GM23338 (cell line): ENCODE measurements around the gene GNMT. TPM values are rescaled to one million over a fixed set of nuclear protein-coding genes. Genes with fewer than 3 reads are reported as not detected.

Source experiments
- ATAC-seq: fragments of 200-7000 bp; cut with Tn5 transposase; 3 replicates; pipeline ENCODE4 v1.9.1; 2020
- DNase-seq: peaks from one replicate; pipeline ENCODE4 v3.0.0-alpha.2; 2015; ENCODE audit warnings: low spot score
- H2AFZ ChIP-seq: fragments of 200-600 bp; sonication (generic); 2 replicates; pipeline ENCODE4 v1.8.0; 2016; ENCODE audit warnings: antibody characterized with exemption, mild to moderate bottlenecking, moderate library complexity
- H3F3A ChIP-seq: fragments of 200-600 bp; sonication (generic); replicated peaks from 2 replicates; pipeline ENCODE4 v1.8.0; 2017; ENCODE audit warnings: antibody characterized with exemption, mixed run types, low read depth
- H3K27ac ChIP-seq: fragments of 200-600 bp; sonication (generic); 2 replicates; pipeline ENCODE4 v1.6.1; 2016; ENCODE audit warnings: low read depth
- H3K27me3 ChIP-seq: fragments of 200-600 bp; sonication (generic); 2 replicates; pipeline ENCODE4 v1.8.0; 2016; ENCODE audit warnings: mild to moderate bottlenecking, mixed run types, moderate library complexity; ENCODE audit not compliant: insufficient read depth
- H3K36me3 ChIP-seq: fragments of 200-600 bp; sonication (generic); 2 replicates; pipeline ENCODE4 v1.8.0; 2016; ENCODE audit warnings: mild to moderate bottlenecking; ENCODE audit not compliant: insufficient read depth
- H3K4me1 ChIP-seq: fragments of 200-600 bp; sonication (generic); 2 replicates; pipeline ENCODE4 v1.8.0; 2016; ENCODE audit warnings: mild to moderate bottlenecking, moderate library complexity; ENCODE audit not compliant: insufficient read depth
- H3K4me2 ChIP-seq: fragments of 200-600 bp; sonication (generic); 2 replicates; pipeline ENCODE4 v1.7.1; 2017; ENCODE audit warnings: mixed run types
- H3K4me3 ChIP-seq: fragments of 200-600 bp; sonication (generic); 2 replicates; pipeline ENCODE4 v1.6.1; 2016; ENCODE audit warnings: mixed run types
- H3K79me2 ChIP-seq: fragments of 200-600 bp; sonication (generic); replicated peaks from 2 replicates; pipeline ENCODE4 v1.8.0; 2017; ENCODE audit warnings: mild to moderate bottlenecking; ENCODE audit not compliant: insufficient read depth
- H3K9me2 ChIP-seq: fragments of 200-600 bp; sonication (generic); 2 replicates; pipeline ENCODE4 v1.8.0; 2017; ENCODE audit not compliant: insufficient read depth
- H4K20me1 ChIP-seq: fragments of 200-600 bp; sonication (generic); replicated peaks from 2 replicates; pipeline ENCODE4 v1.8.0; 2017; ENCODE audit warnings: mild to moderate bottlenecking; ENCODE audit not compliant: insufficient read depth
- H3K27ac Mint-ChIP-seq: 2 replicates; pipeline ENCODE4 v1.8.0; 2020; ENCODE audit warnings: inconsistent platforms, mild to moderate bottlenecking, moderate library complexity, mixed read lengths
- H3K27me3 Mint-ChIP-seq: 3 replicates; pipeline ENCODE4 v1.8.0; 2022; ENCODE audit warnings: low read depth, mild to moderate bottlenecking, moderate library complexity, mixed read lengths, inconsistent platforms; ENCODE audit not compliant: insufficient read depth, poor library complexity
- H3K36me3 Mint-ChIP-seq: 3 replicates; pipeline ENCODE4 v1.8.0; 2021; ENCODE audit warnings: low read depth, mild to moderate bottlenecking, inconsistent platforms, moderate library complexity, mixed read lengths
- H3K4me1 Mint-ChIP-seq: 3 replicates; pipeline ENCODE4 v1.8.0; 2020; ENCODE audit warnings: mild to moderate bottlenecking, inconsistent platforms, mixed read lengths
- H3K4me3 Mint-ChIP-seq: 3 replicates; pipeline ENCODE4 v1.8.0; 2021; ENCODE audit warnings: moderate library complexity, mild to moderate bottlenecking, inconsistent platforms, mixed read lengths
- H3K9me3 Mint-ChIP-seq: 3 replicates; pipeline ENCODE4 v1.8.0; 2020; ENCODE audit warnings: moderate library complexity, mild to moderate bottlenecking, inconsistent platforms, mixed read lengths
- CREB1 ChIP-seq: fragments of 250-450 bp; sonication (Bioruptor Pico); IDR thresholded peaks from 2 replicates; pipeline ENCODE4 v1.5.0; 2020; ENCODE audit warnings: low read depth, mild to moderate bottlenecking, moderate library complexity
- CTCF ChIP-seq, 2 experiments: fragments of 200-600 bp in 1 of 2; sonication (generic) in 1 of 2; conservative IDR thresholded peaks; 2 replicates each; pipeline versions ENCODE4 v1.5.1 to v1.6.1; 2016 to 2017; ENCODE audit warnings: antibody characterized with exemption in 2 of 2, low read depth in 2 of 2, mild to moderate bottlenecking in 2 of 2, moderate library complexity in 1 of 2
- ETS1 ChIP-seq: IDR thresholded peaks from 2 replicates; pipeline ENCODE4 v1.6.1; 2016; ENCODE audit warnings: antibody characterized with exemption
- EZH2 ChIP-seq: fragments of 200-600 bp; sonication (generic); IDR thresholded peaks from one replicate; pipeline ENCODE4 v1.8.0; 2017; ENCODE audit warnings: antibody characterized with exemption, mild to moderate bottlenecking, low read depth; ENCODE audit not compliant: unreplicated experiment
- JUNB ChIP-seq: IDR thresholded peaks from one replicate; pipeline ENCODE4 v1.6.1; 2016; ENCODE audit warnings: antibody characterized with exemption; ENCODE audit not compliant: unreplicated experiment
- NANOG ChIP-seq: IDR thresholded peaks from 2 replicates; pipeline ENCODE4 v1.6.1; 2016; ENCODE audit warnings: antibody characterized with exemption, borderline replicate concordance
- STAT1 ChIP-seq: IDR thresholded peaks from one replicate; pipeline ENCODE4 v1.6.1; 2016; ENCODE audit warnings: antibody characterized with exemption; ENCODE audit not compliant: unreplicated experiment
- ZNF114 ChIP-seq: fragments of 250-450 bp; sonication (Bioruptor Pico); IDR thresholded peaks from 2 replicates; pipeline ENCODE4 v1.5.0; 2020; ENCODE audit warnings: mild to moderate bottlenecking, moderate library complexity
- ZNF331 ChIP-seq: fragments of 250-450 bp; sonication (Bioruptor Pico); IDR thresholded peaks from 2 replicates; pipeline ENCODE4 v1.5.0; 2020; ENCODE audit warnings: low read depth, mild to moderate bottlenecking, moderate library complexity
- polyA plus RNA-seq: library from polyadenylated mRNA; unstranded; fragments of >200 nt; fragmentation: Nextera tagmentation; extraction: Ambion mirVana; gene quantifications from 2 replicates; pipeline ENCODE4 v1.2.1, GENCODE V29; 2016
- total RNA-seq: library from RNA; depleted of rRNA; stranded (reverse); fragments of >200 nt; shearing (Covaris generic); gene quantifications from 2 replicates; pipeline ENCODE4 v1.2.3, GENCODE V29; 2014
- TF ChIP-seq, protein P1 (sequence below): fragments of 250-450 bp; sonication (Bioruptor Pico); IDR thresholded peaks from 2 replicates; pipeline ENCODE4 v1.5.0; 2020; ENCODE audit warnings: mild to moderate bottlenecking, moderate library complexity

GNMT gene
- total and polyA plus RNA-seq, 2 experiments from 2014 or later: 0.52 TPM; not detected in 1

DNA sequence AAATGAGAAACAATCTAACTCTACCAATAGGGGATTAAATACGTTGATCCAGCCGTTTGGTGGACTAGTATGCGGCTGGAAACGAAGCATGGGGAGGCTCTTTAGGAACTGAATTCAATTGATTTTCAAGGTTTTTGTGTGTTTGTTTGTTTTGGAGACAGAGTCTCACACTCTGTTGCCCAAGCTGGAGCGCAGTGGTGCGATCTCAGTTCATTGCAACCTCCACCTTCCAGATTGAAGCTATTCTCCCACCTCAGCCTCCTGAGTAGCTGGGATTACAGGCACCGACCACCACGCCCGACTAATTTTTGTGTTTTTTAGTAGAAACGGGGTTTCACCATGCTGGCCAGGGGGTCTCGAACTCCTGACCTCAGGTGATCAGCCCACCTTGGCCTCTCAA is 24.2 kb upstream of the GNMT start:
- TF ChIP-seq ETS1: no peak
- TF ChIP-seq ZNF114 (CRISPR knock-in tag): no peak
- Histone ChIP-seq H3K36me3 (peaks cover 32% of the 10 kb centered on the region), H3K4me1 (no peaks in the 10 kb centered on the region), H3K4me2 (no peak overlapping the region), H3K27ac (no peak overlapping the region), H3K9me2 (no peaks in the 10 kb centered on the region), H3K27me3 (no peaks in the 10 kb centered on the region), H3K79me2 (peaks cover 41% of the 10 kb centered on the region), H2AFZ (no peak overlapping the region), H4K20me1 (peaks cover 22% of the 10 kb centered on the region), H3F3A (0 out of 2 replicates have a peak, but pooled peaks cover 14% of the 10 kb centered on the region), H3K4me3 (no peak overlapping the region)
- Mint-ChIP-seq H3K4me3 (no peak overlapping the region), H3K27me3 (peaks cover 15% of the 10 kb centered on the region), H3K27ac (no peak overlapping the region), H3K4me1 (peaks cover 24% of the 10 kb centered on the region), H3K36me3 (peaks cover 80% of the 10 kb centered on the region), H3K9me3 (no peaks in the 10 kb centered on the region)
- ATAC-seq (no peak), DNase-seq (no peak)

GRCh38 chr6:42937548-42938427 is 22.8 kb upstream of the GNMT start:
- H2AFZ ChIP-seq: no peak overlapping the region
- no peak overlapping the region for H3K27ac ChIP-seq
- H3F3A ChIP-seq: 0 out of 2 replicates have a peak, but pooled peaks cover 12% of the 10 kb centered on the region
- peaks cover 27% of the 10 kb centered on the region for H3K79me2 ChIP-seq
- H3K27ac Mint-ChIP-seq: no peak overlapping the region
- no peak overlapping the region for H3K4me2 ChIP-seq
- H3K4me1 ChIP-seq: no peaks in the 10 kb centered on the region
- peak overlapping the region; percentile 19; the same call in 1 of the 3 replicates for H3K4me3 Mint-ChIP-seq
- no peaks in the 10 kb centered on the region for H3K9me3 Mint-ChIP-seq
- no peaks in the 10 kb centered on the region for H3K9me2 ChIP-seq
- H3K27me3 ChIP-seq: no peaks in the 10 kb centered on the region
- DNase-seq (no peak), ATAC-seq (no peak)
- H4K20me1 ChIP-seq: peaks cover 11% of the 10 kb centered on the region
- H3K36me3 Mint-ChIP-seq: peaks cover 71% of the 10 kb centered on the region
- H3K36me3 ChIP-seq: peaks cover 25% of the 10 kb centered on the region
- peaks cover 15% of the 10 kb centered on the region for H3K27me3 Mint-ChIP-seq
- peaks cover 16% of the 10 kb centered on the region for H3K4me1 Mint-ChIP-seq
- no peak overlapping the region for H3K4me3 ChIP-seq
- no peak for TF ChIP-seq JUNB
- no peak for TF ChIP-seq NANOG
- TF ChIP-seq ZNF331 (CRISPR knock-in tag): no peak
- TF ChIP-seq CTCF (conservative IDR thresholded peaks at IDR 0.05; ENCODE audit: low read depth in 2 of 2): no peak
- TF ChIP-seq, protein P1, sequence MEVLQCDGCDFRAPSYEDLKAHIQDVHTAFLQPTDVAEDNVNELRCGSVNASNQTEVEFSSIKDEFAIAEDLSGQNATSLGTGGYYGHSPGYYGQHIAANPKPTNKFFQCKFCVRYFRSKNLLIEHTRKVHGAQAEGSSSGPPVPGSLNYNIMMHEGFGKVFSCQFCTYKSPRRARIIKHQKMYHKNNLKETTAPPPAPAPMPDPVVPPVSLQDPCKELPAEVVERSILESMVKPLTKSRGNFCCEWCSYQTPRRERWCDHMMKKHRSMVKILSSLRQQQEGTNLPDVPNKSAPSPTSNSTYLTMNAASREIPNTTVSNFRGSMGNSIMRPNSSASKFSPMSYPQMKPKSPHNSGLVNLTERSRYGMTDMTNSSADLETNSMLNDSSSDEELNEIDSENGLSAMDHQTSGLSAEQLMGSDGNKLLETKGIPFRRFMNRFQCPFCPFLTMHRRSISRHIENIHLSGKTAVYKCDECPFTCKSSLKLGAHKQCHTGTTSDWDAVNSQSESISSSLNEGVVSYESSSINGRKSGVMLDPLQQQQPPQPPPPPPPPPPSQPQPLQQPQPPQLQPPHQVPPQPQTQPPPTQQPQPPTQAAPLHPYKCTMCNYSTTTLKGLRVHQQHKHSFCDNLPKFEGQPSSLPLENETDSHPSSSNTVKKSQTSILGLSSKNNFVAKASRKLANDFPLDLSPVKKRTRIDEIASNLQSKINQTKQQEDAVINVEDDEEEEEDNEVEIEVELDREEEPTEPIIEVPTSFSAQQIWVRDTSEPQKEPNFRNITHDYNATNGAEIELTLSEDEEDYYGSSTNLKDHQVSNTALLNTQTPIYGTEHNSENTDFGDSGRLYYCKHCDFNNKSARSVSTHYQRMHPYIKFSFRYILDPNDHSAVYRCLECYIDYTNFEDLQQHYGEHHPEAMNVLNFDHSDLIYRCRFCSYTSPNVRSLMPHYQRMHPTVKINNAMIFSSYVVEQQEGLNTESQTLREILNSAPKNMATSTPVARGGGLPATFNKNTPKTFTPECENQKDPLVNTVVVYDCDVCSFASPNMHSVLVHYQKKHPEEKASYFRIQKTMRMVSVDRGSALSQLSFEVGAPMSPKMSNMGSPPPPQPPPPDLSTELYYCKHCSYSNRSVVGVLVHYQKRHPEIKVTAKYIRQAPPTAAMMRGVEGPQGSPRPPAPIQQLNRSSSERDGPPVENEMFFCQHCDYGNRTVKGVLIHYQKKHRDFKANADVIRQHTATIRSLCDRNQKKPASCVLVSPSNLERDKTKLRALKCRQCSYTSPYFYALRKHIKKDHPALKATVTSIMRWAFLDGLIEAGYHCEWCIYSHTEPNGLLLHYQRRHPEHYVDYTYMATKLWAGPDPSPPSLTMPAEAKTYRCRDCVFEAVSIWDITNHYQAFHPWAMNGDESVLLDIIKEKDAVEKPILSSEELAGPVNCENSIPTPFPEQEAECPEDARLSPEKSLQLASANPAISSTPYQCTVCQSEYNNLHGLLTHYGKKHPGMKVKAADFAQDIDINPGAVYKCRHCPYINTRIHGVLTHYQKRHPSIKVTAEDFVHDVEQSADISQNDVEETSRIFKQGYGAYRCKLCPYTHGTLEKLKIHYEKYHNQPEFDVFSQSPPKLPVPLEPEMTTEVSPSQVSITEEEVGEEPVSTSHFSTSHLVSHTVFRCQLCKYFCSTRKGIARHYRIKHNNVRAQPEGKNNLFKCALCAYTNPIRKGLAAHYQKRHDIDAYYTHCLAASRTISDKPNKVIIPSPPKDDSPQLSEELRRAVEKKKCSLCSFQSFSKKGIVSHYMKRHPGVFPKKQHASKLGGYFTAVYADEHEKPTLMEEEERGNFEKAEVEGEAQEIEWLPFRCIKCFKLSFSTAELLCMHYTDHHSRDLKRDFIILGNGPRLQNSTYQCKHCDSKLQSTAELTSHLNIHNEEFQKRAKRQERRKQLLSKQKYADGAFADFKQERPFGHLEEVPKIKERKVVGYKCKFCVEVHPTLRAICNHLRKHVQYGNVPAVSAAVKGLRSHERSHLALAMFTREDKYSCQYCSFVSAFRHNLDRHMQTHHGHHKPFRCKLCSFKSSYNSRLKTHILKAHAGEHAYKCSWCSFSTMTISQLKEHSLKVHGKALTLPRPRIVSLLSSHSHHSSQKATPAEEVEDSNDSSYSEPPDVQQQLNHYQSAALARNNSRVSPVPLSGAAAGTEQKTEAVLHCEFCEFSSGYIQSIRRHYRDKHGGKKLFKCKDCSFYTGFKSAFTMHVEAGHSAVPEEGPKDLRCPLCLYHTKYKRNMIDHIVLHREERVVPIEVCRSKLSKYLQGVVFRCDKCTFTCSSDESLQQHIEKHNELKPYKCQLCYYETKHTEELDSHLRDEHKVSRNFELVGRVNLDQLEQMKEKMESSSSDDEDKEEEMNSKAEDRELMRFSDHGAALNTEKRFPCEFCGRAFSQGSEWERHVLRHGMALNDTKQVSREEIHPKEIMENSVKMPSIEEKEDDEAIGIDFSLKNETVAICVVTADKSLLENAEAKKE: no peak
- TF ChIP-seq ZNF114 (CRISPR knock-in tag): no peak
- no peak for TF ChIP-seq STAT1
- no peak for TF ChIP-seq CREB1 (CRISPR knock-in tag)
- no peak for TF ChIP-seq EZH2
